ENCODE results near the gene RIC8B. TPM values are rescaled to one million over a fixed set of nuclear protein-coding genes. Genes with fewer than 3 reads are reported as not detected.

RIC8B gene
- total RNA-seq, 1 experiment from 2014 or later, result 29.0 TPM

DNA sequence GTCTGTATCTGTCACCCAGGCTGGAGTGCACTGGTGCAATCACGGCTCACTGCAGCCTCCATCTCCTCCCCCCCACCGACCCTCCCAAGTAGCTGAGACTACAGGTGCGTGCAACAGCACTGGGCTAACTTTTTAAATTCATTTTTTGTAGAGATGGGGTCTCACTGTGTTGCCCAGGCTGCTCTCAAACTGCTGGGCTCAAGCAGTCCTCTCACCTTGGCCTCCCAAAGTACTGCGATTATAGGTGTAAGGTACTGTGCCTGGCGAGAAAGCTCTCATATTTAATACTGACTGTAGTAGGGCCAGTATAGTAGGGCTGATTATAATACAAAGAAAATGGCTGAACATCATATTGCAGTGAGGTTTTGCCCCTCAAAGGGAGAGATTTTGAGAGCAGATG is 2.4 kb downstream of the RIC8B start:
- H3K79me2 ChIP-seq (ENCODE audit: insufficient read depth, low read length), result peaks cover 24% of the 10 kb centered on the region
- no peak overlapping the region for H3K14ac ChIP-seq (ENCODE audit: insufficient read depth, low read length)
- TF ChIP-seq, protein P1, sequence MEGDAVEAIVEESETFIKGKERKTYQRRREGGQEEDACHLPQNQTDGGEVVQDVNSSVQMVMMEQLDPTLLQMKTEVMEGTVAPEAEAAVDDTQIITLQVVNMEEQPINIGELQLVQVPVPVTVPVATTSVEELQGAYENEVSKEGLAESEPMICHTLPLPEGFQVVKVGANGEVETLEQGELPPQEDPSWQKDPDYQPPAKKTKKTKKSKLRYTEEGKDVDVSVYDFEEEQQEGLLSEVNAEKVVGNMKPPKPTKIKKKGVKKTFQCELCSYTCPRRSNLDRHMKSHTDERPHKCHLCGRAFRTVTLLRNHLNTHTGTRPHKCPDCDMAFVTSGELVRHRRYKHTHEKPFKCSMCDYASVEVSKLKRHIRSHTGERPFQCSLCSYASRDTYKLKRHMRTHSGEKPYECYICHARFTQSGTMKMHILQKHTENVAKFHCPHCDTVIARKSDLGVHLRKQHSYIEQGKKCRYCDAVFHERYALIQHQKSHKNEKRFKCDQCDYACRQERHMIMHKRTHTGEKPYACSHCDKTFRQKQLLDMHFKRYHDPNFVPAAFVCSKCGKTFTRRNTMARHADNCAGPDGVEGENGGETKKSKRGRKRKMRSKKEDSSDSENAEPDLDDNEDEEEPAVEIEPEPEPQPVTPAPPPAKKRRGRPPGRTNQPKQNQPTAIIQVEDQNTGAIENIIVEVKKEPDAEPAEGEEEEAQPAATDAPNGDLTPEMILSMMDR (conservative IDR thresholded peaks at IDR 0.05), result no peak
- H3K9me3 ChIP-seq (ENCODE audit: control insufficient read depth, low read depth, low read length), result no peaks in the 10 kb centered on the region
- no peak overlapping the region for H2BK15ac ChIP-seq (ENCODE audit: low read depth, low read length)
- no peaks in the 10 kb centered on the region for H3K9me3 Mint-ChIP-seq
- no peak overlapping the region for H2BK12ac ChIP-seq (ENCODE audit: insufficient read length, low read depth, low read length)
- no peak overlapping the region for H3K4me2 ChIP-seq (ENCODE audit: insufficient read depth, insufficient read length, low read length)
- no peak overlapping the region for H3K18ac ChIP-seq (ENCODE audit: insufficient read length, low read depth, low read length)
- H2BK5ac ChIP-seq (ENCODE audit: insufficient read length, low read length), result no peak overlapping the region
- H3K4me1 ChIP-seq (ENCODE audit: insufficient read depth, low read length), result peaks cover 7% of the 10 kb centered on the region; the same call in 1 of the 2 replicates
- no peak overlapping the region for H3K4me3 Mint-ChIP-seq
- H3K79me1 ChIP-seq (ENCODE audit: insufficient read depth, low read depth, low read length, poor library complexity, severe bottlenecking), result no peaks in the 10 kb centered on the region
- H3K27me3 Mint-ChIP-seq (ENCODE audit: low read depth), result no peaks in the 10 kb centered on the region
- DNase-seq, result no peak
- peaks cover 6% of the 10 kb centered on the region for H3K23me2 ChIP-seq (ENCODE audit: insufficient read length, low read depth, low read length, poor library complexity, severe bottlenecking)
- no peak overlapping the region for H3K9ac ChIP-seq (ENCODE audit: extremely low read depth, insufficient read length, low read length)
- no peak overlapping the region for H3K56ac ChIP-seq (ENCODE audit: insufficient read length, low read depth, low read length)
- no peak overlapping the region for H2AFZ ChIP-seq (ENCODE audit: low read length)
- H4K20me1 ChIP-seq (ENCODE audit: control insufficient read depth, insufficient read depth, insufficient read length), result no peaks in the 10 kb centered on the region
- H4K5ac ChIP-seq (ENCODE audit: insufficient read length, low read depth, low read length), result no peak overlapping the region
- peaks cover 36 to 56% of the 10 kb centered on the region in 2 experiments for H3K4me1 Mint-ChIP-seq
- no peak overlapping the region for H3K27ac Mint-ChIP-seq
- no peak overlapping the region for H3K23ac ChIP-seq (ENCODE audit: insufficient read length, low read depth, low read length)
- peaks cover 0 to 8% (median 2%) of the 10 kb centered on the region in 3 experiments; a peak in 5 of 7 replicates for H3K36me3 Mint-ChIP-seq (ENCODE audit: insufficient read depth in 1 of 3, low read depth in 3 of 3)
- no peak overlapping the region for H2BK20ac ChIP-seq (ENCODE audit: low read depth, low read length, poor library complexity, severe bottlenecking)
- H3T11ph ChIP-seq (ENCODE audit: low read length), result no peak overlapping the region
- WGBS (ENCODE audit: extremely low coverage, insufficient read length, low lambda C conversion rate), result no CpG with 5 or more reads among the region's 5 CpGs
- no peak overlapping the region for H3K27ac ChIP-seq (ENCODE audit: insufficient read length, low read depth, low read length)
- H4K91ac ChIP-seq (ENCODE audit: insufficient read length, low read depth, low read length), result no peak overlapping the region
- H2BK120ac ChIP-seq (ENCODE audit: low read depth, low read length, poor library complexity, severe bottlenecking), result no peak overlapping the region
- no peak overlapping the region for H3K4ac ChIP-seq (ENCODE audit: low read depth, low read length)
- H2AK5ac ChIP-seq (ENCODE audit: insufficient read length, low read length), result no peak overlapping the region
- H3K27me3 ChIP-seq (ENCODE audit: insufficient read depth, low read length), result no peaks in the 10 kb centered on the region
- no peak overlapping the region for H4K8ac ChIP-seq (replicated peaks; ENCODE audit: insufficient read length, low read depth, low read length)

Data from H9 (cell line).